Neural cell (in vitro differentiated cells): ENCODE data around the gene DHCR24.

Experiments used
- POLR2AphosphoS5 ChIP-seq: IDR thresholded peaks from 2 replicates; pipeline ENCODE4 v1.6.1; 2012
- SMC3 ChIP-seq: fragments of 450-650 bp; conservative IDR thresholded peaks from 2 replicates; pipeline ENCODE4 v1.6.1; 2014; ENCODE audit warnings: antibody characterized with exemption, mild to moderate bottlenecking, moderate library complexity; ENCODE audit not compliant: poor library complexity
- TF ChIP-seq, protein P1 (sequence below): fragments of 450-650 bp; IDR thresholded peaks from 2 replicates; pipeline ENCODE4 v1.5.1; 2014; ENCODE audit warnings: antibody characterized with exemption, mild to moderate bottlenecking, moderate library complexity; ENCODE audit not compliant: poor library complexity, severe bottlenecking

- TF ChIP-seq, protein P1, sequence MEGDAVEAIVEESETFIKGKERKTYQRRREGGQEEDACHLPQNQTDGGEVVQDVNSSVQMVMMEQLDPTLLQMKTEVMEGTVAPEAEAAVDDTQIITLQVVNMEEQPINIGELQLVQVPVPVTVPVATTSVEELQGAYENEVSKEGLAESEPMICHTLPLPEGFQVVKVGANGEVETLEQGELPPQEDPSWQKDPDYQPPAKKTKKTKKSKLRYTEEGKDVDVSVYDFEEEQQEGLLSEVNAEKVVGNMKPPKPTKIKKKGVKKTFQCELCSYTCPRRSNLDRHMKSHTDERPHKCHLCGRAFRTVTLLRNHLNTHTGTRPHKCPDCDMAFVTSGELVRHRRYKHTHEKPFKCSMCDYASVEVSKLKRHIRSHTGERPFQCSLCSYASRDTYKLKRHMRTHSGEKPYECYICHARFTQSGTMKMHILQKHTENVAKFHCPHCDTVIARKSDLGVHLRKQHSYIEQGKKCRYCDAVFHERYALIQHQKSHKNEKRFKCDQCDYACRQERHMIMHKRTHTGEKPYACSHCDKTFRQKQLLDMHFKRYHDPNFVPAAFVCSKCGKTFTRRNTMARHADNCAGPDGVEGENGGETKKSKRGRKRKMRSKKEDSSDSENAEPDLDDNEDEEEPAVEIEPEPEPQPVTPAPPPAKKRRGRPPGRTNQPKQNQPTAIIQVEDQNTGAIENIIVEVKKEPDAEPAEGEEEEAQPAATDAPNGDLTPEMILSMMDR = no peak
- TF ChIP-seq POLR2AphosphoS5 = no peak
- no peak for TF ChIP-seq SMC3
Measured at GRCh38 chr1:54843449-54843848, 43.5 kb downstream of the DHCR24 start.
